Ishikawa (cell line): ENCODE data around the gene ARHGAP33.

Experiments
- EGR1 ChIP-seq: IDR thresholded peaks from 2 replicates; pipeline ENCODE4 v1.6.1; 2012
- EP300 ChIP-seq: IDR thresholded peaks from 2 replicates; pipeline ENCODE4 v1.6.1; 2012; ENCODE audit warnings: borderline replicate concordance
- NFIC ChIP-seq: IDR thresholded peaks from 2 replicates; pipeline ENCODE4 v1.6.1; 2012
- RAD21 ChIP-seq: IDR thresholded peaks from 2 replicates; pipeline ENCODE4 v1.6.1; 2012; ENCODE audit warnings: low read depth
- REST ChIP-seq: IDR thresholded peaks from 2 replicates; pipeline ENCODE4 v1.6.1; 2012; ENCODE audit warnings: low read depth, mild to moderate bottlenecking
- TEAD4 ChIP-seq: IDR thresholded peaks from 2 replicates; pipeline ENCODE4 v1.6.1; 2012
- YY1 ChIP-seq: IDR thresholded peaks from 2 replicates; pipeline ENCODE4 v1.6.1; 2012; ENCODE audit warnings: low read depth

- TF ChIP-seq RAD21 (no peak), REST (no peak), YY1 (no peak), NFIC (no peak), EGR1 (no peak), EP300 (no peak), TEAD4 (no peak)
These were observed 41.9 kb upstream of the ARHGAP33 start for GRCh38 chr19:35733180-35734125.
